Activated CD8-positive, alpha-beta memory T cell treated with anti-CD3 and anti-CD28 coated beads for 1 hour (primary cell): ENCODE measurements around the gene ATP2B2.

ENCODE experiments used
- DNase-seq, 2 donors: peaks; one replicate each; pipeline ENCODE4 v3.0.0-alpha.2; 2020; ENCODE audit warnings: low read depth in 1 of 2; ENCODE audit errors: extremely low read depth in 1 of 2

Gene ATP2B2

GRCh38 chr3:10434144-10434937, 71.0 kb downstream of the ATP2B2 start:
- DNase-seq, result no peak

GRCh38 chr3:10432931-10433330, 72.5 kb downstream of the ATP2B2 start:
- no peak for DNase-seq

DNA sequence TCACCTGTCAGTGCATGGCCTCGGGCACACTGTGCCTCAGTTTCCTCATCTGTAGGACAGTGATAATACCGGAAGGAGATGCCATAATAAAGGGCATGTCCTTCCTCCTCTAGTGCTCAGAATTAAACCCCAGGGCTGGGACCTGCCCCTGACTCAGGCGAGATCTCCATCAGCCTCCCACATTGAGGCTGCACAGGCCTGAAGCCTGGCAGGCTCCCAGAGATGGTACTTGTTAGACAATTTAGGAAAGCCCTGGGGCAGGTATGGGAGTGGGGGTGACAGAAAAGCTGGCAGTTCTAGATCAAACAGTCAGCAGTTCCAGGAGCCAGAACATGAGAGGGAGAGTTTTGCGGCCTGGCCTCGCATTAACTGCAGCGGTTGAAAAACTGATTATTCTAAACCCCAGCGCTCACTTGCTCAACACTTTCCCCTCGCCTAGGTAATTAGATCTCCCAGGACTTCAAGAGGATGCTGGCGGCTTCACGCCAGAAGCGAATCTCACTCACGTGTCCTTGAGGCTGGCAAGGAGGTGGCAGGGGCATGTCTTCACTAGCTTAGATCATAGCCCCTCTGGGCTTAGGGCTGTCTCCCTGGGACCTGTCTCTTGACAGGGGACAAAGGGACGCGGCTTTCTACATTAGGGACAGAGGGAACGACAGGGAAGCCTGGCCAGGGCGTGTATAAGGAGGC, 73.1 kb downstream of the ATP2B2 start:
- DNase-seq, result no peak

- no peak for DNase-seq
Measured at GRCh38 chr3:10430805-10431204, 74.6 kb downstream of the ATP2B2 start.

GRCh38 chr3:10428406-10429091, 76.8 kb downstream of the ATP2B2 start:
- no peak for DNase-seq

GRCh38 chr3:10426346-10427220, 78.8 kb downstream of the ATP2B2 start:
- no peak for DNase-seq

- DNase-seq, result no peak
Measured at GRCh38 chr3:10423171-10423882, 82.1 kb downstream of the ATP2B2 start.

- no peak for DNase-seq
Measured at GRCh38 chr3:10421996-10422395, 83.4 kb downstream of the ATP2B2 start.

GRCh38 chr3:10420745-10421475, 84.5 kb downstream of the ATP2B2 start:
- DNase-seq, result no peak

DNA sequence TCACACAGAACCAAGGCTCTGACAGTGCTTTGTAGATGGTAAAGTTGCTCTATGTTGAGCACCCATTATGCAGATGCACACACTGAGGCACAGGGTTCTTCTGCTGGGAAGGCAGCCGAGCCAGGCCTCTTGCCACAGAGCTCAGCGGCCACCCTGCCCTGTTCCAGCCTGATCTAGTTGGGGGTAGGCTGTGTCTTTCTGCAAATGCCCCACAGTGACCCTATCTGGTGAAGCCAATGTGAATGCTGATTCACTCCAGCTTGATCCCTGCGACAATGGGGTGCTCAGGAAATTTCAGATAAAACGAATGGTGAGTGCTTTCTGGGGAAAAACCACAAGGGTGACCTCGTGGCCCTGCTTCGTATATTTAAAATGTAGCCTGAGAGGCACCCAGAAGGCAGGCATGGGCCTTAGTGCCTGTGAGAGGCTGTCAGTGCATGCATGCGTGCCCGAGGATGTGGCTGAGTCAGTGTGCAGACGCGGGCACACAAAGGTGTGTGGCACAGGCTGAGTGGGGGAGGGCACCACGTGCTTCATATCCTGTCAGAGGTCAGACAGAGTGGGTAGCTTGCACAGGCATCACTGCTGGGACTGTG, 85.7 kb downstream of the ATP2B2 start:
- DNase-seq, result peak in 1 of 2 donors; percentile 11

GRCh38 chr3:10417847-10418246, 87.5 kb downstream of the ATP2B2 start:
- DNase-seq, result no peak

- DNase-seq, result no peak
Measured at GRCh38 chr3:10416730-10417300, 88.6 kb downstream of the ATP2B2 start.

- no peak for DNase-seq
Measured at GRCh38 chr3:10413041-10413440, 92.3 kb downstream of the ATP2B2 start.

GRCh38 chr3:10411598-10412332, 93.6 kb downstream of the ATP2B2 start:
- DNase-seq, result no peak

- DNase-seq, result no peak
Measured at GRCh38 chr3:10410383-10411002, 94.9 kb downstream of the ATP2B2 start.

GRCh38 chr3:10408680-10409079, 96.7 kb downstream of the ATP2B2 start:
- no peak for DNase-seq

GRCh38 chr3:10407361-10407760, 98.0 kb downstream of the ATP2B2 start:
- no peak for DNase-seq

GRCh38 chr3:10406414-10406813, 99.0 kb downstream of the ATP2B2 start:
- no peak for DNase-seq
